Measurements from ENCODE around the gene MSTO1.
"Not testable (repeated sequence)": the region's sequence is repeated elsewhere in the genome, so short reads cannot be mapped to it uniquely, and the experiment has no call there.

Gene MSTO1

DNA sequence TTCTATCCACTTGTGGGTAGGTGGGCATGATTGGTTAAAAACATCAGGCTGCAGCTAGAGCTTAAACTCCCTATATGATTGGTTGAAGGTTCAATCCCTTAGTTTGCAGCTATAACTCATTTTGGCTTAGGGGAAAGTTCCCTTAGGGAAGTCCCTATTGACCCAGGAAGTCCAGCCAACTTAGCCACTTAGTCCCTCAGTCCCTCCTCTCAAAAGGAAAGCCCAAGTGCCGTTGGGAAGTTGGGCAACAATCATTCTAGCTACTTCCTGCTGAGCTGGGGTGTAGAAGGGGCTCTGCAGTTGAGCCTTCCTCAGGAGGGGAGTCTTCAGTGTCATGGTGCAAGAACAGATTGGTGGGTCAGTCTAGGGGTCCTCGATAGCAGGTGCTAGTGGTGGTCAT, 12.2 kb downstream of the MSTO1 start:
- TF ChIP-seq CTCF (IDR thresholded peaks at IDR 0.05; ENCODE audit: control insufficient read depth, extremely low read depth, insufficient read depth): no peak

DNA sequence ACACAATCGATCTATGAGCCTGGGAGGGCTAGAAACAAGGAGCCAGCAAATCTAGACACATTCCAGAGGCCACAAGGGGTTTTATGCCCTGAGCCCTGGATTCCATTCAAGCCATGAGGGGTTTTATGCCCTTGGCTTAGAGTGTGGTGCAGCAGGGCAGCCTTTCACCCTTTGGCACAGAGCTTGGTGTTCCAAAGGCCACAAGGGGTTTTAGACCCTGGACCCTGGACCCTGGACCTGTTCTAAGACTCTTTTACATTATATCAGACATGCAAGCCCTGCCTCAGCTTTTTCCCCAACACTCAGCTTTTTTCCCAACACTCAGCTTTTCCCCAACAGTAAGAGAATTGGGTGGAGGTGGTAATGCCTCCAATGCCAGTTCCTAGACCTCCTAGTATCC, 13.3 kb downstream of the MSTO1 start:
- no peak for DNase-seq (ENCODE audit: low read depth)
- H3K4me3 ChIP-seq (ENCODE audit: low read depth, low read length): no peak overlapping the region
- TF ChIP-seq CTCF (IDR thresholded peaks at IDR 0.05; ENCODE audit: control insufficient read depth, extremely low read depth, insufficient read depth): no peak

More for the DNA sequence above, 12.2 kb downstream of the MSTO1 start:
- no peak for DNase-seq (ENCODE audit: low read depth)
- no peak overlapping the region for H3K4me3 ChIP-seq (ENCODE audit: low read depth, low read length)

GRCh38 chr1:155626428-155626827, 16.4 kb downstream of the MSTO1 start:
- DNase-seq (ENCODE audit: low read depth); H3K4me3 ChIP-seq (ENCODE audit: low read depth, low read length): not testable (repeated sequence)

GRCh38 chr1:155636397-155637153, 26.6 kb downstream of the MSTO1 start:
- DNase-seq (ENCODE audit: low read depth): no peak
- H3K4me3 ChIP-seq (ENCODE audit: low read depth, low read length): no peak overlapping the region
- TF ChIP-seq CTCF (IDR thresholded peaks at IDR 0.05; ENCODE audit: control insufficient read depth, extremely low read depth, insufficient read depth): no peak

DNA sequence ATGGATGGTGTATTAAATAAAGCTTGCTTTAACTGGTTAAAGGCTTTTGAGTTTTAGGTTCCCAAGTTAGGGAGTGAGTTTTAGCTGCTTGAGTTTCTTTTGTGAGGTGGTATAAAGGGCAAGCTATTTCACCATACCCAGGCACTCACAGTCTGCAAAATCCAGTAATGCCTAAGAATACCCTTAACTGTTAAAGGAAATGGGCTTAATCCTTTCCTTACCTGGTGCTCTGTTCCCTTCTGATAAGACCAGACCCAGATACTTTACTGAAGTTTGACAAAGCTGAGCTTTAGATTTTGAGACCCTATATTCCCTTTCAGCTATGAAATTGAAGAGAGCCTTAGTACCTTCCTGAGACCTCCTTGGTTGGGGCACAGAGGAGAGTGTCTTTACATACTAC, 30.3 kb downstream of the MSTO1 start:
- no peak for DNase-seq (ENCODE audit: low read depth)
- TF ChIP-seq CTCF (IDR thresholded peaks at IDR 0.05; ENCODE audit: control insufficient read depth, extremely low read depth, insufficient read depth): no peak
- no peak overlapping the region for H3K4me3 ChIP-seq (ENCODE audit: low read depth, low read length)

- not testable (repeated sequence) for DNase-seq (ENCODE audit: low read depth); H3K4me3 ChIP-seq (ENCODE audit: low read depth, low read length)
These were observed 32.7 kb downstream of the MSTO1 start for GRCh38 chr1:155642559-155643180.

GRCh38 chr1:155643230-155643629, 33.2 kb downstream of the MSTO1 start:
- no peak for TF ChIP-seq CTCF (IDR thresholded peaks at IDR 0.05; ENCODE audit: control insufficient read depth, extremely low read depth, insufficient read depth)
- no peak for DNase-seq (ENCODE audit: low read depth)
- no peak overlapping the region for H3K4me3 ChIP-seq (ENCODE audit: low read depth, low read length)

DNA sequence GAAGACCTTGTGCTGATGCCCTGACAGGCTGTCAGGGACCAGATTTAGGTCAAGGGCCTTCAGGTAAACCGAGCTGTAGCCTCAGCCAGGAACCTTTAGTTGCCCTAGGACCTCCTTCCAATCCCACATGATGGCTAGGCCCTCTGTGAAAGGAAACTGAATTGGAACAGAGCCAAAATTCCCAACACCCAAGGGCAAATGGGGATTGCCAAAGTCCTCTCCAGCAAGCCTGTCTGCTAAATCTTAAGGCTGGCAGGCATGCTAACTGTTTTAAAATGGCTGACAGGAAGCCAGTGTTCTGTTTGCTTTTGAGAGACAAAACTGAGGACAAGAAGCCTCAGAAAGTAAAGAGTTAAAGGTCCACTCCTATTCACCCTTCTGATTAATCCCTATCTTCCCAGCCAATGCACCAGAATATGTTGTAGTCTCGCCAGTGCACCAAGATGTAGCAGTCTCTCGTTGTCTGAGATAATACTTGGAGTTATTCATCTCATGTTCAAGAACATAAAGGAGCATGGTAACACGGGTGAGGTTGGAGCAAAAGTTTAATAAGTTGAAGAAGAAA, 35.1 kb downstream of the MSTO1 start:
- no peak overlapping the region for H3K4me3 ChIP-seq (ENCODE audit: low read depth, low read length)
- no peak for TF ChIP-seq CTCF (IDR thresholded peaks at IDR 0.05; ENCODE audit: control insufficient read depth, extremely low read depth, insufficient read depth)
- no peak for DNase-seq (ENCODE audit: low read depth)
